ENCODE data around the gene CDH6. TPM values are rescaled to one million over a fixed set of nuclear protein-coding genes. Genes with fewer than 3 reads are reported as not detected.
A peak's percentile ranks its signal among the peaks of the same experiment; 100 is the strongest.

Gene CDH6
- total and polyA plus RNA-seq, 2 of the 4 experiments (the other 2 are of a cell fraction): 72.2 to 232 TPM

- Histone ChIP-seq H2BK120ac (ENCODE audit: low read depth, low read length) (no peak overlapping the region), H3K79me1 (ENCODE audit: low read depth in 1 of 2, low read length in 2 of 2) (peaks cover 11 to 22% of the 10 kb centered on the region in 2 experiments), H4K20me1 (ENCODE audit: insufficient read depth, low read length) (no peaks in the 10 kb centered on the region), H2AFZ (replicated peaks; ENCODE audit: low read length, poor library complexity) (no peak overlapping the region), H3K27ac (ENCODE audit: insufficient read depth, low read length) (no peak overlapping the region), H3K4me1 (ENCODE audit: control insufficient read depth, insufficient read depth, low read length) (peaks cover 4% of the 10 kb centered on the region), H3K4ac (ENCODE audit: low read depth, low read length) (no peak overlapping the region), H3K27me3 (ENCODE audit: control insufficient read depth, insufficient read depth, low read length) (no peaks in the 10 kb centered on the region), H3K36me3 (ENCODE audit: control insufficient read depth, insufficient read depth, low read length) (peaks cover 6% of the 10 kb centered on the region), H2AK9ac (replicated peaks; ENCODE audit: low read depth, low read length, poor library complexity) (no peak overlapping the region), H3K9ac (ENCODE audit: low read depth, low read length) (no peak overlapping the region), H3K4me2 (ENCODE audit: low read depth, low read length) (no peak overlapping the region), H3K56ac (ENCODE audit: extremely low read depth, insufficient read depth, low read length) (no peak overlapping the region), H2BK5ac (ENCODE audit: low read depth, low read length, poor library complexity, severe bottlenecking) (no peak overlapping the region), H3K18ac (ENCODE audit: low read depth, low read length) (no peak overlapping the region), H2BK20ac (ENCODE audit: low read depth, low read length) (no peak overlapping the region), H3K9me3 (ENCODE audit: control insufficient read depth, insufficient read depth, low read length) (no peaks in the 10 kb centered on the region), H4K91ac (ENCODE audit: insufficient read depth, low read depth, low read length) (no peak overlapping the region), H2BK15ac (ENCODE audit: low read depth, low read length) (no peak overlapping the region), H4K8ac (ENCODE audit: low read depth in 2 of 2, low read length in 2 of 2) (no peak overlapping the region), H3K4me3 (ENCODE audit: insufficient read depth, low read depth, low read length) (no peak overlapping the region), H2AK5ac (ENCODE audit: low read depth, low read length) (no peak overlapping the region), H3K9me1 (ENCODE audit: insufficient read depth, low read length) (no peaks in the 10 kb centered on the region; the same call in 1 of the 2 replicates), H3K23ac (ENCODE audit: low read depth, low read length) (no peak overlapping the region), H3K14ac (replicated peaks; ENCODE audit: low read depth, low read length) (no peak overlapping the region), H4K5ac (ENCODE audit: low read depth, low read length) (no peak overlapping the region)
- CTCF ChIA-PET: interaction anchor here (0.6 to 3.2 kb wide), 7 partner anchors 10 to 1228 kb away, joined by 3 to 18 read pairs (median 3); no protein-coding TSS in a partner anchor
- intact Hi-C loops (cut with micrococcal nuclease) (no loop called here), in situ Hi-C loops (cut with MboI; ENCODE audit: low sequenced_read_pairs) (loop anchor here (25.0 kb wide), 1 partner anchor 1233 kb away; no protein-coding TSS in a partner anchor), dilution Hi-C loops (cut with HindIII; ENCODE audit: low sequenced_read_pairs, unreplicated experiment) (no loop called here)
- POLR2A ChIA-PET (ENCODE audit: unreplicated experiment): interaction anchor here (0.5 kb wide), 1 partner anchor 37 kb away, joined by 3 read pairs; no protein-coding TSS in a partner anchor
- peak; percentile 14; the same call in 1 of the 2 replicates for ATAC-seq (ENCODE audit: low read depth)
- DNase-seq: peak; percentile 22
- 95% methylated on average over 3 of the region's 5 CpGs; no CpG with 5 or more reads in 1 of the 2 experiments for WGBS, 2 experiments (ENCODE audit: extremely low coverage in 2 of 2, insufficient read length in 1 of 2)
- no TSS peak for BruUV-seq (replicated peaks)
- TF ChIP-seq SMC3 (IDR thresholded peaks at IDR 0.05; ENCODE audit: low read depth, low read length): peak; percentile 54
- TF ChIP-seq CHD1 (IDR thresholded peaks at IDR 0.05; ENCODE audit: low read depth, low read length): no peak
- TF ChIP-seq USF2 (IDR thresholded peaks at IDR 0.05; ENCODE audit: low read depth, low read length): no peak
- no peak for TF ChIP-seq CEBPB (IDR thresholded peaks at IDR 0.05; ENCODE audit: low read depth, low read length)
- no peak for TF ChIP-seq RCOR1 (IDR thresholded peaks at IDR 0.05; ENCODE audit: insufficient replicate concordance, low read length)
- no peak for TF ChIP-seq ELK1 (IDR thresholded peaks at IDR 0.05; ENCODE audit: borderline replicate concordance, low read depth, low read length)
- TF ChIP-seq FOS (IDR thresholded peaks at IDR 0.05; ENCODE audit: low read depth, low read length): no peak
- no peak for TF ChIP-seq NFE2L2 (IDR thresholded peaks at IDR 0.05; ENCODE audit: low read depth, low read length)
- TF ChIP-seq RAD21 (IDR thresholded peaks at IDR 0.05; ENCODE audit: low read length): peak; percentile 59
- no peak for TF ChIP-seq BHLHE40 (IDR thresholded peaks at IDR 0.05; ENCODE audit: low read depth, low read length)
- no peak for TF ChIP-seq POLR2A (IDR thresholded peaks at IDR 0.05; ENCODE audit: low read depth, low read length)
- peak; percentile 44 for TF ChIP-seq CTCF (conservative IDR thresholded peaks at IDR 0.05; ENCODE audit: low read depth, low read length)
- no peak for TF ChIP-seq MXI1 (IDR thresholded peaks at IDR 0.05; ENCODE audit: borderline replicate concordance, low read depth, low read length)
- no peak for TF ChIP-seq MAZ (IDR thresholded peaks at IDR 0.05; ENCODE audit: borderline replicate concordance, low read depth, low read length)
- no peak for TF ChIP-seq MAFK (IDR thresholded peaks at IDR 0.05; ENCODE audit: low read depth, low read length)
- TF ChIP-seq RFX5 (IDR thresholded peaks at IDR 0.05; ENCODE audit: low read depth, low read length): no peak
These were observed 76.9 kb downstream of the CDH6 start for GRCh38 chr5:31270396-31270795.

Measured in IMR-90 (cell line).